B cell (primary cell): ENCODE measurements around the gene HHIPL1. TPM values are rescaled to one million over a fixed set of nuclear protein-coding genes. Genes with fewer than 3 reads are reported as not detected.

Experiments
- ATAC-seq: fragments of 200-7000 bp; cut with Tn5 transposase; one replicate; pipeline ENCODE4 v1.10.0; 2021; ENCODE audit warnings: low read depth, mild to moderate bottlenecking, moderate number of reproducible peaks, moderate library complexity
- CTCF ChIA-PET: fragments of 350-600 bp; sonication (Branson Sonifier 250); formaldehyde crosslinking; loops from one replicate; lab custom pipeline; 2021; ENCODE audit warnings: antibody characterized with exemption, inconsistent platforms; lab: Charles Lee
- POLR2A ChIA-PET: fragments of 350-600 bp; sonication (Branson Sonifier 250); formaldehyde crosslinking; loops from one replicate; lab custom pipeline; 2021; ENCODE audit warnings: antibody characterized with exemption; lab: Charles Lee
- DNase-seq: peaks from one replicate; pipeline ENCODE4 v3.0.0; 2013
- H2AFZ ChIP-seq: 2 replicates; pipeline ENCODE4 v1.6.1; 2012; ENCODE audit warnings: mild to moderate bottlenecking, low read depth, low read length; ENCODE audit not compliant: insufficient read depth, poor library complexity, severe bottlenecking
- H3K27ac ChIP-seq, 2 donors: 1 replicate in 1 of 2; 2 replicates in 1 of 2; pipeline ENCODE4 v1.5.1; 2012 to 2013; ENCODE audit warnings: low read length in 2 of 2, mild to moderate bottlenecking in 2 of 2, moderate library complexity in 1 of 2
- H3K27me3 ChIP-seq, 4 experiments: fragments of 200-600 bp in 1 of 4; sonication (generic) in 1 of 4; replicated peaks in 1 of 4; 1 replicate in 2 of 4; 2 replicates in 2 of 4; pipeline versions ENCODE4 v1.6.1 to v1.7.0; 2013 to 2016; ENCODE audit warnings: low read length in 3 of 4, mild to moderate bottlenecking in 2 of 4, mixed read lengths in 1 of 4, moderate library complexity in 1 of 4; ENCODE audit not compliant: insufficient read depth in 4 of 4, control insufficient read depth in 3 of 4; ENCODE audit errors: control extremely low read depth in 1 of 4
- H3K36me3 ChIP-seq, 2 experiments: replicated peaks in 1 of 2; 1 replicate in 1 of 2; 2 replicates in 1 of 2; pipeline versions ENCODE4 v1.6.1 to v1.7.1; 2013; ENCODE audit warnings: low read length in 1 of 2; ENCODE audit not compliant: insufficient read depth in 2 of 2, control insufficient read depth in 1 of 2; ENCODE audit errors: control extremely low read depth in 1 of 2, extremely low read depth in 1 of 2
- H3K4me1 ChIP-seq, 2 donors: fragments of 200-600 bp in 1 of 2; sonication (generic) in 1 of 2; 1 replicate in 1 of 2; 2 replicates in 1 of 2; pipeline versions ENCODE4 v1.5.1 to v1.6.1; 2013 to 2017; ENCODE audit warnings: low read length in 2 of 2; ENCODE audit not compliant: control insufficient read depth in 2 of 2, insufficient read depth in 2 of 2
- H3K4me2 ChIP-seq: replicated peaks from 2 replicates; pipeline ENCODE3; 2012; ENCODE audit warnings: mild to moderate bottlenecking, low read depth, low read length; ENCODE audit not compliant: poor library complexity, severe bottlenecking
- H3K4me3 ChIP-seq, 5 experiments: fragments of 200-600 bp in 1 of 5; sonication (generic) in 1 of 5; 1 replicate in 3 of 5; 2 replicates in 2 of 5; pipeline versions ENCODE4 v1.5.1 to v1.7.0; 2011 to 2016; ENCODE audit warnings: low read length in 4 of 5, mild to moderate bottlenecking in 4 of 5, low read depth in 2 of 5, control low read depth in 1 of 5, moderate library complexity in 1 of 5; ENCODE audit not compliant: insufficient read depth in 1 of 5; ENCODE audit errors: control extremely low read depth in 1 of 5, extremely low read depth in 1 of 5
- H3K79me2 ChIP-seq: fragments of 200-600 bp; sonication (generic); one replicate; pipeline ENCODE4 v1.6.0; 2016; ENCODE audit warnings: low read length; ENCODE audit not compliant: control insufficient read depth, insufficient read depth
- H3K9ac ChIP-seq: fragments of 200-600 bp; sonication (generic); 2 replicates; pipeline ENCODE4 v1.6.1; 2017; ENCODE audit warnings: mild to moderate bottlenecking, low read length, moderate library complexity
- H3K9me3 ChIP-seq, 3 donors: one replicate each; pipeline versions ENCODE4 v1.6.1 to v1.7.1; 2013; ENCODE audit warnings: low read length in 2 of 3; ENCODE audit not compliant: control insufficient read depth in 2 of 3, insufficient read depth in 1 of 3; ENCODE audit errors: control extremely low read depth in 1 of 3
- H4K20me1 ChIP-seq: 2 replicates; pipeline ENCODE4 v1.6.0; 2012; ENCODE audit warnings: mild to moderate bottlenecking, low read length; ENCODE audit not compliant: insufficient read depth, control insufficient read depth, poor library complexity, severe bottlenecking
- H3K27ac Mint-ChIP-seq: one replicate; pipeline ENCODE4 v1.8.0; 2021; ENCODE audit warnings: mixed read lengths
- H3K27me3 Mint-ChIP-seq: one replicate; pipeline ENCODE4 v1.8.0; 2021; ENCODE audit warnings: mixed read lengths
- H3K4me1 Mint-ChIP-seq: one replicate; pipeline ENCODE4 v1.8.0; 2021; ENCODE audit warnings: mixed read lengths
- H3K4me3 Mint-ChIP-seq: one replicate; pipeline ENCODE4 v1.8.0; 2021; ENCODE audit warnings: mixed read lengths
- H3K9me3 Mint-ChIP-seq: one replicate; pipeline ENCODE4 v1.8.0; 2022; ENCODE audit warnings: mixed read lengths; ENCODE audit not compliant: insufficient read depth
- CTCF ChIP-seq: fragments of 200-600 bp; IDR thresholded peaks from one replicate; pipeline ENCODE4 v1.8.0; 2022; ENCODE audit warnings: antibody characterized with exemption, mild to moderate bottlenecking
- EZH2 ChIP-seq: IDR thresholded peaks from 2 replicates; pipeline ENCODE4 v1.6.1; 2012; ENCODE audit warnings: borderline replicate concordance, low read depth, mild to moderate bottlenecking, moderate library complexity, low read length; ENCODE audit not compliant: insufficient read depth, poor library complexity, severe bottlenecking
- WGBS: methylation state at CpG from one replicate; pipeline ENCODE4 v1.1.5; 2013; ENCODE audit warnings: missing lambda C conversion rate; ENCODE audit not compliant: insufficient coverage; 5-methylcytosine and 5-hydroxymethylcytosine counted together
- intact Hi-C: fragments of 100-400 bp; cut with micrococcal nuclease; formaldehyde crosslinking; loops from one replicate; pipeline ENCODE4 v1.10.0; 2022
- polyA plus RNA-seq: library from polyadenylated mRNA; depleted of rRNA; stranded (reverse); fragments of >200 nt; gene quantifications from 2 replicates; pipeline ENCODE4 v1.2.3, GENCODE V29; 2012
- total RNA-seq, 2 donors: library from RNA; stranded (reverse); fragments of 120-200 nt in 1 of 2; gene quantifications; 1 replicate in 1 of 2; 2 replicates in 1 of 2; pipeline versions ENCODE4 v1.2.3 to v1.2.4, GENCODE V29; 2013 to 2022

The HHIPL1 gene
- total and polyA plus RNA-seq, 2 donors (not counting 1 experiment from before 2014, with no cell fraction given): not detected

- no peaks in the 10 kb centered on the region for H3K36me3 ChIP-seq
- H3K4me2 ChIP-seq: no peak overlapping the region
- no peak for ATAC-seq
- H4K20me1 ChIP-seq: no peaks in the 10 kb centered on the region
- H3K9me3 ChIP-seq: peaks cover 0 to 2% (median 0%) of the 10 kb centered on the region in 3 donors
- no peak overlapping the region for H3K4me3 ChIP-seq
- TF ChIP-seq EZH2 (no peak), CTCF (no peak)
- intact Hi-C loops: no loop called here
- H2AFZ ChIP-seq: no peak overlapping the region
- no peaks in the 10 kb centered on the region for H3K4me1 ChIP-seq
- POLR2A ChIA-PET: no interaction called here
- no peaks in the 10 kb centered on the region for H3K79me2 ChIP-seq
- DNase-seq: no peak
- H3K27ac ChIP-seq: no peak overlapping the region
- Mint-ChIP-seq H3K9me3 (peaks cover 3% of the 10 kb centered on the region), H3K4me3 (no peak overlapping the region), H3K27me3 (peaks cover 70% of the 10 kb centered on the region), H3K4me1 (peaks cover 4% of the 10 kb centered on the region), H3K27ac (no peak overlapping the region)
- no peak overlapping the region for H3K9ac ChIP-seq
- H3K27me3 ChIP-seq: peaks cover 0 to 24% (median 12%) of the 10 kb centered on the region in 4 experiments
- CTCF ChIA-PET: no interaction called here
- 68% methylated on average over 15 of the region's 15 CpGs for WGBS
These were observed 13.4 kb downstream of the HHIPL1 start for GRCh38 chr14:99658218-99658845.

- 12% methylated on average over 47 of the region's 58 CpGs for WGBS
These were observed 14.4 kb downstream of the HHIPL1 start for GRCh38 chr14:99659333-99659741.

More at GRCh38 chr14:99659333-99659741, 14.4 kb downstream of the HHIPL1 start:
- Histone ChIP-seq H3K4me2 (no peak overlapping the region), H3K9me3 (peaks cover 0 to 2% (median 0%) of the 10 kb centered on the region in 3 donors), H3K4me1 (peaks cover 0 to 4% of the 10 kb centered on the region in 2 donors), H3K9ac (no peak overlapping the region), H3K27ac (no peak overlapping the region), H4K20me1 (no peaks in the 10 kb centered on the region), H3K79me2 (no peaks in the 10 kb centered on the region), H3K36me3 (no peaks in the 10 kb centered on the region), H3K4me3 (no peak overlapping the region), H3K27me3 (peaks cover 0 to 24% (median 12%) of the 10 kb centered on the region in 4 experiments), H2AFZ (no peak overlapping the region)
- CTCF ChIA-PET: no interaction called here
- H3K4me3 Mint-ChIP-seq: no peak overlapping the region
- TF ChIP-seq EZH2: no peak
- TF ChIP-seq CTCF: no peak
- intact Hi-C loops: no loop called here
- H3K27ac Mint-ChIP-seq: no peak overlapping the region
- POLR2A ChIA-PET: no interaction called here
- H3K4me1 Mint-ChIP-seq: peaks cover 4% of the 10 kb centered on the region
- H3K9me3 Mint-ChIP-seq: peaks cover 3% of the 10 kb centered on the region
- ATAC-seq (no peak), DNase-seq (no peak)
- peaks cover 66% of the 10 kb centered on the region for H3K27me3 Mint-ChIP-seq
